ENCODE results near the gene PPP1R3F. TPM values are rescaled to one million over a fixed set of nuclear protein-coding genes. Genes with fewer than 3 reads are reported as not detected.
A peak's percentile ranks its signal among the peaks of the same experiment; 100 is the strongest.

The PPP1R3F gene
- total RNA-seq, 1 donor from 2014 or later, result 8.0 TPM

DNA sequence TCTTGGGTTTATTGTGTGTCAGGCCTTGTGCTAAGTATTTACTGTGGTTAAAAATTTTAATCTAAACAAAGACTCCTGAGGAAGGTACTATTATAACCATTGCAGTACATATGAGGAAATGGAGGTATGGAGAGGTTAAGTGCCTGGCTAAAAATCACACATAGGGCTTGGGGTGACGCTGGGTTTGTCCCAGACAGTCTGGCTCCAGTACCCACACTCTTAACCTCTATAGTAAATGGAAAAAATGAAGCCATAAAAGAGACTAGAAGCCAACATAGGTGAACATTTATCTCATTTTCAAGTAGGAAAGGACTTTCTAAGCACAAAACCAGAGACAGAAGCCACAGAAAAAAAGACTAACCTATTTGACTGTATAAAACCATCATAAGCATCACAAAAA lies 7.0 kb upstream of the PPP1R3F start:
- H3K36me3 Mint-ChIP-seq, result no peaks in the 10 kb centered on the region
- H3K4me3 Mint-ChIP-seq, result no peak overlapping the region
- H3K27me3 Mint-ChIP-seq, result no peaks in the 10 kb centered on the region
- TF ChIP-seq, protein P1, sequence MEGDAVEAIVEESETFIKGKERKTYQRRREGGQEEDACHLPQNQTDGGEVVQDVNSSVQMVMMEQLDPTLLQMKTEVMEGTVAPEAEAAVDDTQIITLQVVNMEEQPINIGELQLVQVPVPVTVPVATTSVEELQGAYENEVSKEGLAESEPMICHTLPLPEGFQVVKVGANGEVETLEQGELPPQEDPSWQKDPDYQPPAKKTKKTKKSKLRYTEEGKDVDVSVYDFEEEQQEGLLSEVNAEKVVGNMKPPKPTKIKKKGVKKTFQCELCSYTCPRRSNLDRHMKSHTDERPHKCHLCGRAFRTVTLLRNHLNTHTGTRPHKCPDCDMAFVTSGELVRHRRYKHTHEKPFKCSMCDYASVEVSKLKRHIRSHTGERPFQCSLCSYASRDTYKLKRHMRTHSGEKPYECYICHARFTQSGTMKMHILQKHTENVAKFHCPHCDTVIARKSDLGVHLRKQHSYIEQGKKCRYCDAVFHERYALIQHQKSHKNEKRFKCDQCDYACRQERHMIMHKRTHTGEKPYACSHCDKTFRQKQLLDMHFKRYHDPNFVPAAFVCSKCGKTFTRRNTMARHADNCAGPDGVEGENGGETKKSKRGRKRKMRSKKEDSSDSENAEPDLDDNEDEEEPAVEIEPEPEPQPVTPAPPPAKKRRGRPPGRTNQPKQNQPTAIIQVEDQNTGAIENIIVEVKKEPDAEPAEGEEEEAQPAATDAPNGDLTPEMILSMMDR (conservative IDR thresholded peaks at IDR 0.05), result no peak
- no peak overlapping the region for H3K27ac Mint-ChIP-seq
- H3K4me1 Mint-ChIP-seq (ENCODE audit: unreplicated experiment), result no peaks in the 10 kb centered on the region
- no peak for DNase-seq (ENCODE audit: extremely low spot score, unreplicated experiment)
- no peaks in the 10 kb centered on the region for H3K9me3 Mint-ChIP-seq

DNA sequence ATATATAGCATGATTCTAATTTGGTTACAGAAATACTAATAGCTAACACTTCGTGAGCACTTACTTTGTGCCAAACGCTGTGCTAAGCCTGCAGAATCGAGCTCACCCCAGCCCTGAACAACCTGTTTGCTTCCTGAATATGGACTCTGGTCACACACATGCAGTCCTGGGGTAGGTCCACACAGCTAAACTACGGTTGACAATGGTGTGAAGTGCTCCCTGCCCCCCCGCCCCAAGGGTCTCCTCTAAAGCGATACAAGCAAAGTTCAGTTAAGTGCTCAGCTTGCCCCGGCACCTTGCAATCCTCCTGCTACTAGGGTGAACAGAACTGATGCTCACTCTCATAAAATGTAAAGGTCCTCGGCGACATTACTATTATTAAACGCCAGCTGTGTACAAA lies 6.0 kb upstream of the PPP1R3F start:
- Mint-ChIP-seq H3K27ac (no peak overlapping the region), H3K4me3 (no peak overlapping the region), H3K9me3 (no peaks in the 10 kb centered on the region), H3K4me1 (ENCODE audit: unreplicated experiment) (no peaks in the 10 kb centered on the region), H3K27me3 (no peaks in the 10 kb centered on the region), H3K36me3 (no peaks in the 10 kb centered on the region)
- TF ChIP-seq, protein P1 (conservative IDR thresholded peaks at IDR 0.05), result no peak
- no peak for DNase-seq (ENCODE audit: extremely low spot score, unreplicated experiment)

DNA sequence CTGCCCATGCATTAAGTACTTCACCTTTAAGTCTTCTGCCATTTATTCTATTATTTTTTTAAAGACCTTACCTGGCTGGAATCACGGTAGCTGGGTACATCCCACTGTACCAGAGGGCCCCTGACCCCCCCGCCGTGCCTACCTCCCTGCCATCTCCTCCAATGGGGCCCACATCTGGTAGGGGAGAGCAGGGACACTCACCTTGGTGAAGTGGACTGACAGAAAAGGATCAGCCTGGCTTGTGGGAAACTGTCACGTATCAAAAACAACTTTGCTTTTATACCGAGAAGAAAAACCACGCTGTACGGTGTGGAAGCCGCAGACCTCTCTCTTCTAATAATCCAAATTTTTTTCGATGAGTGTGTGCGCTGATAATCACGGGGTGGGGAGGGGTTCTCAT lies 5.1 kb upstream of the PPP1R3F start, which contains the start of gene FOXP3:
Gene FOXP3, minus strand, starts transcription at position 251 of the 400 bp plus-strand sequence. CDS start 6,205 bp downstream, outside the sequence.
- H3K27me3 Mint-ChIP-seq, result no peaks in the 10 kb centered on the region
- no peaks in the 10 kb centered on the region for H3K9me3 Mint-ChIP-seq
- H3K4me1 Mint-ChIP-seq (ENCODE audit: unreplicated experiment), result no peaks in the 10 kb centered on the region
- no peak for DNase-seq (ENCODE audit: extremely low spot score, unreplicated experiment)
- H3K4me3 Mint-ChIP-seq, result no peak within 1 kb of the TSS
- no peak within 1 kb of the TSS for H3K27ac Mint-ChIP-seq
- TF ChIP-seq, protein P1 (conservative IDR thresholded peaks at IDR 0.05), result no peak
- H3K36me3 Mint-ChIP-seq, result no peaks in the 10 kb centered on the region

DNA sequence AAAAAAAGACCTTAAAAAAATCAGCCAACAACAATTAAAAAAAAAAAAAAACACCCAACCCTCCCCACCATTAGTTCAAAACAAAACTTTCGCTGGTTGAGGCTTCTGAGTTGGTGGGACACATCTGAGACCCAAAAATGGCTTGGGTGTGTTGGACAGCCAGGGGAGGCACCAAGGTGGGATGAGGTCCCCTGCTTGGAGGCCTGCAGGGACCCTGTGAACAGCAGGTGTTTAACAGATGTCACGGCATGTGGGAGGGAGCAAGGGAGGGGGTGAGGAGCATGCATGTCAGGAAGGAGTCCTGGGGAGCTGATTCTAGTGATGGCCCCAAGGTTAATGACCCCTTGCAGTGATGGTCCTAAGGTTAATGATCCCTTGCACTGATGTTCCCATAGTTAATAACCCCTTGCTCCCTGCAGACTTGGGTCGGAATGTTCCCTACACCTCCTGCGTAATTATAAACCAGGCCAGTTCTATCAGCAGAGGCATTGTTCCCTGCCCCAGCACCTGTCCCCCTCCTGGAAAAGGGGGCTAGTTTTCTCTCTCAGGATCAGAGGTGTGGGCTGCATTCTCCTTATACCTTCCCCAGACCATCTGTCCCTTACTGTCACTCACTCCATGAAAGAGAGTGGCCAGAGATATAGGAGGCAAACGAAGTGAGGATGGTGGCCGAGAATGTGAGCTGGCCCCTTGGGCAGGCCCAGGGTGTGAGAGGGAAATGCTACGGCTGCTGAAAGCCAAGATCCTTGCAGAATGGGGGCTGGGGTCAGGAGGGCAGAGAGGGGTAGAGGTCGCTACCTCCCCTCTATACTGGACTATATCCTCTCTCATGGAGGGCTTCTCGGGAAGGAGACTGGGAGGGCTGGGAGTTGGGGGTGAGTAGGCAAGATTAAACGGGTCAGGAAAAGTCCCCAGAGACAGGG lies 2.8 kb upstream of the PPP1R3F start:
- no peak for DNase-seq (ENCODE audit: extremely low spot score, unreplicated experiment)
- Mint-ChIP-seq H3K4me1 (ENCODE audit: unreplicated experiment) (no peaks in the 10 kb centered on the region), H3K27ac (no peak overlapping the region), H3K27me3 (no peaks in the 10 kb centered on the region), H3K36me3 (no peaks in the 10 kb centered on the region), H3K4me3 (peak overlapping the region; percentile 18), H3K9me3 (no peaks in the 10 kb centered on the region)
- TF ChIP-seq, protein P1 (conservative IDR thresholded peaks at IDR 0.05), result no peak

DNA sequence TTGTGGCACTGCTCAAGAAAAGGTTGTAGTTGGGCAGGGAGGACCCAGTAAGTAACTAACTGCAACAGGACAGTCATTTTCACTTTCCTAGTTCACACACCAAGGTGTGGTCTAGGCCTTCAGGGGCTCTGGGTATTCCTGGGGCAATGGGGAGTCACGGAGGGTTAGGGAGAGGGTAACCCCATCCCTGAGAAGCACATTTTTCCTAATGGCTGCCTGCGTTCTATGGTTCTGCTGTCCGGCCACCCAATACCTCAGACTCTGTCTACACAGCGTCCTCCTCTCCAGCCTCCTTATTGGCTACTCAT lies 937 bp upstream of the PPP1R3F start:
- no peaks in the 10 kb centered on the region for H3K36me3 Mint-ChIP-seq
- TF ChIP-seq, protein P1 (conservative IDR thresholded peaks at IDR 0.05), result no peak
- H3K9me3 Mint-ChIP-seq, result no peaks in the 10 kb centered on the region
- H3K27ac Mint-ChIP-seq, result peak overlapping the region; percentile 99
- H3K4me3 Mint-ChIP-seq, result peak overlapping the region; percentile 95
- DNase-seq (ENCODE audit: extremely low spot score, unreplicated experiment), result no peak
- peaks cover 3% of the 10 kb centered on the region for H3K4me1 Mint-ChIP-seq (ENCODE audit: unreplicated experiment)
- H3K27me3 Mint-ChIP-seq, result no peaks in the 10 kb centered on the region

Measured in type B pancreatic cell (in vitro differentiated cells).